Endothelial cell of umbilical vein (primary cell): ENCODE results near the gene PELI2.

Source experiments
- EZH2 ChIP-seq: IDR thresholded peaks from 2 replicates; pipeline ENCODE4 v1.6.1; 2012; ENCODE audit warnings: borderline replicate concordance, low read depth, mild to moderate bottlenecking, moderate library complexity, low read length, inconsistent platforms; ENCODE audit not compliant: severe bottlenecking
- FOS ChIP-seq: IDR thresholded peaks from 2 replicates; pipeline ENCODE4 v1.6.1; 2011; ENCODE audit warnings: mild to moderate bottlenecking, low read length, moderate library complexity, borderline replicate concordance; ENCODE audit not compliant: insufficient read depth
- JUN ChIP-seq: IDR thresholded peaks from 2 replicates; pipeline ENCODE4 v1.6.1; 2011; ENCODE audit warnings: borderline replicate concordance, low read depth; ENCODE audit not compliant: insufficient read length, insufficient read depth
- MAX ChIP-seq: IDR thresholded peaks from 2 replicates; pipeline ENCODE4 v1.6.1; 2011; ENCODE audit not compliant: insufficient read depth, insufficient read length
- MYC ChIP-seq: IDR thresholded peaks from one replicate; pipeline ENCODE4 v1.6.1; 2011; ENCODE audit warnings: mild to moderate bottlenecking, low read depth, low read length
- POLR2A ChIP-seq: IDR thresholded peaks from 2 replicates; pipeline ENCODE4 v1.6.1; 2012; ENCODE audit warnings: low read depth, mild to moderate bottlenecking, control low read depth, low read length
- POLR2AphosphoS5 ChIP-seq: IDR thresholded peaks from 2 replicates; pipeline ENCODE4 v1.6.1; 2012; ENCODE audit warnings: low read depth, mild to moderate bottlenecking, control low read depth, low read length, moderate library complexity; ENCODE audit not compliant: insufficient read depth
- TF ChIP-seq, protein P1 (sequence below), 2 donors: IDR thresholded peaks; 1 replicate in 1 of 2; 2 replicates in 1 of 2; pipeline ENCODE4 v1.5.1; 2011; ENCODE audit warnings: low read length in 2 of 2, mild to moderate bottlenecking in 2 of 2, moderate library complexity in 2 of 2, control low read depth in 1 of 2, inconsistent platforms in 1 of 2, low read depth in 1 of 2; ENCODE audit not compliant: insufficient read depth in 1 of 2; ENCODE audit errors: extremely low read depth in 1 of 2

DNA sequence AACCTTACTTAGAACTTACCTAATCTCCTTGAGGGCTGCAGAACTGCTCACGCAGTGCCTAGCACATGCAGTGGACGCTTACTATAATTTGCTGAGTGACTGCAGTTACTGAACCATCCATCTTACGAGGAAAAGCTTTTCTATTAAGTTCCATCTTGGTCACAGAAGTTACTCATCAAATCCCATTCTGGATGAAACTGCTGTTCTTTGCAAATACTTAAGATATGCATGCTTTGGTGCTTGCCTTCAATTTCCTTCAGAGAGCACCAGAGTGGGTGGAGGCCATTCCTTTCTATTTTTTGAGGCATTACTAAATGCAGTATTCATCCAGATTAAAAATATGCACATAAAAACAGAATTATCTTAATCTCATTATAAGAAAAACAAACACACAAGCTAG, 17.7 kb upstream of the PELI2 start:
- TF ChIP-seq, protein P1, sequence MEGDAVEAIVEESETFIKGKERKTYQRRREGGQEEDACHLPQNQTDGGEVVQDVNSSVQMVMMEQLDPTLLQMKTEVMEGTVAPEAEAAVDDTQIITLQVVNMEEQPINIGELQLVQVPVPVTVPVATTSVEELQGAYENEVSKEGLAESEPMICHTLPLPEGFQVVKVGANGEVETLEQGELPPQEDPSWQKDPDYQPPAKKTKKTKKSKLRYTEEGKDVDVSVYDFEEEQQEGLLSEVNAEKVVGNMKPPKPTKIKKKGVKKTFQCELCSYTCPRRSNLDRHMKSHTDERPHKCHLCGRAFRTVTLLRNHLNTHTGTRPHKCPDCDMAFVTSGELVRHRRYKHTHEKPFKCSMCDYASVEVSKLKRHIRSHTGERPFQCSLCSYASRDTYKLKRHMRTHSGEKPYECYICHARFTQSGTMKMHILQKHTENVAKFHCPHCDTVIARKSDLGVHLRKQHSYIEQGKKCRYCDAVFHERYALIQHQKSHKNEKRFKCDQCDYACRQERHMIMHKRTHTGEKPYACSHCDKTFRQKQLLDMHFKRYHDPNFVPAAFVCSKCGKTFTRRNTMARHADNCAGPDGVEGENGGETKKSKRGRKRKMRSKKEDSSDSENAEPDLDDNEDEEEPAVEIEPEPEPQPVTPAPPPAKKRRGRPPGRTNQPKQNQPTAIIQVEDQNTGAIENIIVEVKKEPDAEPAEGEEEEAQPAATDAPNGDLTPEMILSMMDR (IDR thresholded peaks at IDR 0.05; ENCODE audit: extremely low read depth in 1 of 2, insufficient read depth in 1 of 2, low read depth in 1 of 2, low read length in 2 of 2) = no peak
- TF ChIP-seq POLR2A (no peak), POLR2AphosphoS5 (no peak), EZH2 (no peak), MYC (no peak), FOS (no peak), MAX (no peak), JUN (no peak)
